SIG-M5 treated with dmso at 0.1 percent for 504 hours (cell line): ENCODE data around the gene SLC38A2.
"Not testable (repeated sequence)": the region's sequence is repeated elsewhere in the genome, so short reads cannot be mapped to it uniquely, and the experiment has no call there.

ENCODE experiments used
- DNase-seq: peaks from one replicate; lab custom pipeline; 2025; ENCODE audit not compliant: unreplicated experiment; lab: John Stamatoyannopoulos, UW

Gene SLC38A2

DNA sequence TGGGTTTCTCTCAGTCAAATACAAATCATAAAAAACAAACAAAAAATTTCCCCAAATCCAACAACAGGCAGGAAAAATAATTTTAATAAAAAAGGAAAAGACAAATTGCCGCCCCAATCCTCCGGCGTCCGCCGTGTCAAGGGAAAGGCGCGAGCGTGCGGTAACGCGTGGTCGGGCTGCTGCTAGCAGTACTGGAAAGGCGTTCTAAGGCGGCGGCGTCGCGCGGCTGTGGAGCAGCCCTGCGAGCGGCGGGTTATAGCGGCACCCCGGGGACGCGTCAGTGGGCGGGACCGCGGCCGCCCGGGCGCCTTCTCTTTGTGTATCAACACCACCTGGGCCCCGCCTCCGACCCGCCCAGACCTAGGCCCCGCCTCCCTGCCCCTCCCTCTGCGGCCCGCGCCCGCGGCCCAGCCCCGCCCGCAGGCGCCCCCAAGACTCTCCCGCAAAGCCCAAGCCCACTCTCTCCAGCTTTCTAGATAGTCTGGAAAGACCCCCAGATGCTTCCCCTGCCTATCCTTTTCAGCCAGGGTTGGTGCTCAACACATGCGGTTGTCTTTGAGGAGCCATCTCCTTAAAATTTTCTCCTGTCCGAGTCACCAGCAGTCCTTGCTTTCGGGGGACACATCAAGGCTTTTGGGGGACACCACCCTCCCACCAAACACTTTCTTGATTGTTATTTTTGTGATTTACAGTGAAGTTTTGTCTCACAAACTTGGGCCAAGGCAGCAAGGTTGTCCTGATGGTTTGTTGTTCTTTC lies at the start of gene SLC38A2:
Gene SLC38A2 (minus strand): TSS at position 230 of the 757 bp plus-strand sequence. CDS start 1,480 bp downstream, outside the sequence.
- DNase-seq = peak; percentile 90

DNA sequence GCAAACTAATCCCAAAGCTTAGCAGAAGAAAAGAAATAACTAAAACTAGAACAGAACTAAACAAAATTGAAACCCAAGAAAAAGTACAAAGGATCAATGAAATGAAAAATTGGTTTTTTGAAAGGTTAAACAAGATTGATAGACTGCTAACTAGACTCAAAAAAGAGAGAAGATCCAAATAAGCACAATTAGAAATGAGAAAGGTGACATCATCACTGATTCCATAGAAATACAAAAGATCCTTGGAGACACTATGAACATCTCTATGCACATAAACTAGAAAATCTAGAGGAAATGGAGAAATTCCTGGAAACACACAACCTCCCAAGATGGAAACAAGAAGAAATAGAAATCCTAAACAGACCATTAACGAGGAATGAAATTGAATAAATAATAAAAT lies 47.1 kb upstream of the SLC38A2 start:
- DNase-seq = no peak

DNA sequence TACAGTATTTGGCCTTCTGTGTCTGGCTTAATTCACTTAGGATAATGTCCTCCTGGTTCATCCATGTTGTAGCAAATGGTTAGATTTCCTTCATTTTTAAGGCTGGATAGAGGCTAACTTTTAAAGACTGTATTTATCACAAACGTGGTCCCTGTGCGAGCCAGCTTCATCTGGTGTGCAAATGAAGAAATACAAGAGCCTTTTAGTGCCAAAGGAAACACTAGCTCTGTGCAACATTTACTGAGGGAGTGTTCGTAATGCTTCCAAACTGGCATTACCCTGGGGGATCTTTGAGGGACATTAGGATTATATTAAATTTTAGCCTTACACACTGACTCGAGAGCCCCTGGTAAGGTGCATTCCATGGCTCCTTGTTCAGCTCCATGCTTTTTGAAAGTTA lies 43.0 kb upstream of the SLC38A2 start:
- no peak for DNase-seq

DNA sequence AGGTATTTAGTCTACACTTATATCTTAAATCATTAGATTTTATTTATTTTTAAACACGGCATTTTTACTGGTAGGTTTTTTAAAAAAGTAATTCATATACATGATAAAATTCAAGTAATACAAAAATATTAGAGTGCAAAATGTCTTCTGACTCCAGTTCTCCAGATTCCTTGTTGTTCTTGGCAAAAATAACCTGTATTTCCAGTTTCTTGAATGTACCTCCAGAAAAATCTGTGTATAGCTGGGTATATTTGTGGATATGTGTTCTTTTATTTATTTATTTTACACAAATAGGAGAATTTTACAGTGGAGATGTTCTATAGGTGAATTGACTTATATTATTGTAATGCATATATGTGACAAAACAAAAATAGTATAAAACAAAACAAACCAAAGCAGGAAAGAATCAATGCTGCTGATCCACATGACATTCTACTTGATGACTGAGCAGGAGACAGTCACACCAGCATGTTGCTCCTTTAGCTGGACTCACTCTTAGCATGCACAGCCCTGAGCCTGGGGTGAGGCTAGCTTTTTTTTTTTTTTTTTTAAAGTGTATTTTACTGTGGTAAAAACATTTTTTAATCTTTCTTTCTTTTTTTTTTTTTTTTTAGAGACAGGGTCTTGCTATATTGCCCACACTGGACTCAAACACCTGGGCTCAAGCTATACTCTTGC lies 42.2 kb upstream of the SLC38A2 start:
- DNase-seq = no peak

DNA sequence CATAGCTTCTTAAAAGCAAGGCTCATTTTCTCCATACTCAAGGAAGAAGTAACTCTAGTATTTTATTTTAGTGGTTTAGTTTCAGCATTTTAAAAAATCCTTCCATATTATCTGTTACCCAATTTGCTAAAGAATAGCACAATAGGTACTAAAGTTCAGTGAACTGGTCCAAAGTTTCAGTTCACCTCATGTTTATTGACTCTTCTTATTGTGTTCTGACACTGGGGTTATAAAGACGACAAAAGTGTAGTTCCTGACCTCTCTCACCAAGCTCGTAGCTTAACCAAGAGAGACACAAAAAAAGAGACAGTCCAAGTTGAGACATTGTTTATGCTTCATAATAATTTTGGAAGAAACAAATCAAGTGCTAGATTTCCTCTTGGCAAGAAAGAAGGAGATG lies 40.8 kb upstream of the SLC38A2 start:
- no peak for DNase-seq

DNA sequence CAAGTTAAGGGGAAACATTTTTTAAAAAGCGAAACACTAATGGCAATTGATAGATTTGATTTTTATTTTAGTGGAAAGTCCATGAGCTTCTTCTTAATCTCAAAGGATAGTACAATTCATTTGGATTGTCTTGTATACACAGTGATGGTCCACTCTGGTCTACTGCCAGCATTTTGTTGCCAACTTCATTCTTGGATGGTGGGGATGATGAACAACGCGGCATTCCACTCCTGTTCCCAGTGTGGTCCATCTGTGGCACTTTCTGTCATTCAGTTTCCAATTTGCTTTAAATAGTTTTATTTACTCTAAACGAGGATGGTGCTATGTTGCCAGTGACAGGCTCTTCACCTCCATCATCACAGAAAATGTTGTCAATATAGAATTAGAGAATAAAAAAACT lies 40.3 kb upstream of the SLC38A2 start:
- no peak for DNase-seq

DNA sequence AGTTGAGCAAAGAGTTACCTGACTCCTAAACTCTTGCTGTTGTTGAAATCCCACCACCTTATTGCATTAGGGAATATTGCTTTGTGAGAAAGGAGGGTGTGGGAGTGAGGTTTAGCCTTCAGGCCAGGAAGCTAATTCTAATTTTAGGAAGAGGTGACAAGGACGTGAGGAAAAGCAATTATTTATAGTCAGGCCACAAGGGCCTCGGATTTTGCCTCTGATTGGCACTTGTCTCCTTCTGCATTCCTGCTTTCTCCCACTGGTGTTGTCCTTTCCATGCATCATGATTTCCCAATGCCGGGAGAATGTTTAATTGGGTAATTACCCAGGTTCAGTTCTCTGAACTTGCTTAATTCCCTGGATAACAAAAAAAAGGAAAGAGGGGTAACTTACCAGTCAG lies 37.9 kb upstream of the SLC38A2 start:
- DNase-seq = no peak

DNA sequence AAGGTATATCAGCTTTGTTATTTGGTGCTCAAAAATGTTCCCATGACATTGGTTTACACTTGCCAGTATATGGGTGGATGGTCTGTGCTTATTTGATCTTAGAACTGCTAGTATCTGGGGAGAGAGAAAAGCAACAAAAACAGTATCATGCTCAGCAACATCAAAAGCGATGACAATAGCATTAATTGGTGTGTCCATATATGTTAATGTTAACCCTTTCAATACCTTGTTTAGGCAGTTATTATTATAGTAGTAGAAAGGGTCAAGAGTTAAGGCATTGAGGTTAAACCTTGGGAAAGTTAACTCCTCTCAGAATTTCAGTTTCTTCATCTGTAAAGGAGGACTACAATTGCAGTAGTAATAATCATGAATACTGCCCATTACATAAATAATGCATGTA lies 37.4 kb upstream of the SLC38A2 start:
- DNase-seq = no peak

DNA sequence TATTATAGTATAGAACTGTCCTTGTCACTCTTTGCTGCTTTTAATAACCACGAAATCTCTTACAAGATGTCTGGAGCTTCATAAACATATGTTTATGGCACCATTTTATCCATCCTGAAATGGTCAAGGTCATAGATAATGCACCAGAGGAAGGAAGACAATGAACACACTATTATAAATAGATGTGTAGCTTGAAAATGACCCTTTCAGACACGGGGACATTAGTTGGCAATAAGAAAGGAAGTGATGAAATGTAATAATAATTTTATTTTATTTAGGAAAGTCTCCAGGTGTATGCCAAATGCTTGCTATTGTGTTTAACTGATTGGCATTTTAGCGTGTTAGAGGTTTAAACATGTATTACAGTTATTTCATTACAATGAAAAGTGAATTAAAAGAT lies 36.8 kb upstream of the SLC38A2 start:
- no peak for DNase-seq

DNA sequence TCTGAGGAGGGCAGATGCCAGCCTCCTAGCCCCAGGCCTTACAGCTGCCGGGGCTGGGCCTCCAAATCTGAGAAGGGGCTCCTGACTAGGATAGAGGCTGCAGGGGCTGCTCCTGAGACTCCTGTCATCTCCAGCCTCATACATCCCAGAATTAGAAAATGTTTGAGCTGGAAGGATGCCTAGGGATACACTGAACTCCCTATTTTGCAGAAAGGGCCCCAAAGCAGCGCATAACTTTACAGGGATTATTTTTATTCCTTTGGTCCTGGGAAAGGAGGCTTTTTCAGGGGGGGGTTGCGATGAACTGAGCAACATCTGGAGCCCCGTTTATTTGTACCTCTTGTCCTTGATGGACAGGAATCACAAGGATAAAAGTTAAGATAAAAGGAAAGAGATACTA lies 35.9 kb upstream of the SLC38A2 start:
- DNase-seq = no peak

DNA sequence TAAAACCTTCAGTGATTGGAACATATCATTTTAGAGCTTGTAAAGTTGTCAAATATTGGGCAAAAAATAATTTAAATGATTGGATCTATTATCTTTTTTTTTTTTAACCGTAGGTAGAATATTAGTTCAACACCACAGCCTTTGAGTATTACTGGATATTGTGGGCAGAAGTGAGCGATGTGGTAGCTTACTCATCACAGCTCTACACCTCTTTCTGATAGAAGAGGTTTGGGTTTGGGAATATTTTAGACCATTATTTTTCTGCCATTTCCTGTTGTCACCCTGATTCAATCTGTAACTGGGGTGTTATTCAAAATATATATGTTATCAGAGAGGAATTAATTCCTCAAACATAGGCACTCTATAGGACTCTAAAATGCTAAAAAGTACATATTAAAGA lies 34.8 kb upstream of the SLC38A2 start:
- DNase-seq = no peak

DNA sequence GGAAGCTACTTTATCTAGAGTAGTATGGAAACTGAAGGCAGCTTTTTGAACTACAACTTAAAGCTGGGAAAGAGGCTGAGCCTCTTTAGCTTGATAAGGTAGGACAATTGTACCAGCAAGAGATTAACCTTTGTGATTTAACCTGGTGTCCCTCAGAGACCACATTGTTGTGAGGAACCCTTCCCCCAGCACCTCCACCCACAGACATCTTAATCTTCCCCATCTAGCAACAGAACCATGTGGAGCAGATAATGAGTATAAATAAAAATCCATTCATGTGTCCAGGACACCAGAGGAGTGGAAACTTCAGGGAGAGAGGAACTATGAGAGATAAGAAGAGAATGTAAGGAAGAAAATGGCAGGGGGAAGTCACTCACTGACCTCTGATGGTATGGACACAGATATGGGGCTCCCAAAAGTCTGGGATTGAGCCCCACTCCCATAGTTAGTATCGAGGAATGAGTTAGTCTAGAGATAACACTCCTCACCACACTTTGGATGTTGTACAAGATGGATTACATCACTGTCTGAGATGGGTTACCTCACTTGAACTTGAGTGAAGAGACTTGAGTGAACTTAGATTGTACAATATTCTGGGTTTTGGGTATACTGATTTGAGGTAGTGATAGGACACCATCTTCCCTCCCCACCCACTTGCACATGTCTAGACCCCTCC lies 33.9 kb upstream of the SLC38A2 start:
- DNase-seq = no peak

DNA sequence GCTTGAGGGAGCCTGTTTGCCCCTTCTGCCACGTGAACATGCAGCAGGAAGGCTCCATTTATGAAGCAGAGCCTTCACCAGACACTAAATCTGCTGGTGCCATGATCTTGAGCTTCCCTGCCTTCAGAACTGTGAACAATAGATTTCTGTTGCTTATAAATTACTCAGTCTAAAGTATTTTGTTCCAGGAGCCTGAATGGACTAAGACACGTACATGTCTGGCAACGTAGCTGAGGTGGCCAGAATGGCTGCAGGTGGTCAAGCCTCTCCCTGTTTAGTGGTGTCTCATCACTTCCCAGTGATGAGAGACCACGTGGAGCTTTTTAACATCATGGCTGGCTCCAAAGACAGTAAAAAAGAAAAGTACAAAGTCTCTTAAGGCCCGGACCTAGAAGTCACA lies 32.2 kb upstream of the SLC38A2 start:
- no peak for DNase-seq

DNA sequence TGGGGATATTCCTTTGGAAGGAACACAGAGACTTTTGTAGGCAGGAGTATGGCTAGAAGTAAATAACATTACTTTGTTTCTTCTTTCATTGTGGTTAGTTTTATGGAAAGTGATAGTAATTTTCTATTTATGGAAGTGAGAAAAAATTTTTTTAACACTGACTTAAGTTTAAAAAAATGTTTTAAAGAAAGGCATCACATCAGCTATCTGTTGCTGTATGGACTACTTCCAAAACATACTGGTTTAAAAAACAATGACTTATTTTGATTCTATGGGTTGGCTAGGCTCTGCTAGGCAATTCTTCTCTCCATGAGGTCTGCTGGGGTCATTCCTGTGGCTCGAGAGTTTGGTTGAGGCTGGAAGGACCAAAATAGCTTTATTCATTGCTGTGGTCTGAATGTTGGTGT lies 31.7 kb upstream of the SLC38A2 start:
- DNase-seq = no peak

DNA sequence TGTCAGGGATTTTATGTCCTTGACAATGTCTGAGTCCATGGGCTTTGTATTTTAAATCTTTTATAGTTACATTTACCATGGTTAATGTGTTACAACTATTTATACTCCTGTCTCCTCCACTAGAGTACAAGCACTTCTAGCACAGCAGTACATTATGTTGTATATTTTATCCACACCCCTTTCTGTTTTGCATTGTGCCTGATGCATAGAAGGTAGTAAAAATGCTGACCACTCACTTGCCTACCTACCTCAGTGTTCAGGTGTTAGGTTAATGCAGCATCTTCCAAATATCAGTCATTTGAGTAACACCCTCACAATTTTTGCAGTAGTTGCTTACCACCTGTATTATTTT lies 31.1 kb upstream of the SLC38A2 start:
- DNase-seq = no peak

DNA sequence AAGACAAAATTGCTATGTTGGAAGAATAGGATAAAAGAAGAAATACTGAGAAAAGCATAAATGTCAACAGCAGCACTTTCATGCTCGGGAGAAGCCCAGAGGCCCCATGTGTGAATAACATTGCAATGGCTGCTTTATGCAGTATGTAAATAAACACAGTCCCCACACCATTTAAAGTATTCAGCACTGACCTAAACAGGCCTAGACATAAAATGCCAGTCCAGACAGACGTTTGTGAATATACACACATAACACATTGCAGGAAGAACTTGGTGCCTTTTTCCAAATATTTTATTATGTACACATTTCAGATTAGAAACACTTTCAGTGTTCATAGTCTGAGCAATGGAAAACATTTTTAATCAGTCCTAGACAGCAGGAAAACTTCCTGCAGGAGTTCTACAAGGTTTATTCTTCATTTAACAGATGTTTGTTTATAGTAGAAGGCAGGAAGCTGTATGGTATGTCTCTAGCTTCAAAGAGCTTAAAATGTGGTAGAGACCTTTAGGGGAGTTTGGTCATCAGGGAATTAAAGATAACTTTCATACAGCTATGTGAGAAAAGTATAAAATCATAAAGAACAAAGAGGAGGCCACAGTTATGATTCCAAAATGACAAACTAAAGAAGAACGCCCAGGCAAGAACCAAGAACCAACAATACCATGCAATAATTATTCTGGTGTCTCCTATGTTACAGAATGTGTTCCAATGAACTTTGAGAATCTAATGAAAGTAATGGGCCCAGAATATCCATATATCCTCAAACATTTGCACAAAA lies 30.6 kb upstream of the SLC38A2 start:
- no peak for DNase-seq

DNA sequence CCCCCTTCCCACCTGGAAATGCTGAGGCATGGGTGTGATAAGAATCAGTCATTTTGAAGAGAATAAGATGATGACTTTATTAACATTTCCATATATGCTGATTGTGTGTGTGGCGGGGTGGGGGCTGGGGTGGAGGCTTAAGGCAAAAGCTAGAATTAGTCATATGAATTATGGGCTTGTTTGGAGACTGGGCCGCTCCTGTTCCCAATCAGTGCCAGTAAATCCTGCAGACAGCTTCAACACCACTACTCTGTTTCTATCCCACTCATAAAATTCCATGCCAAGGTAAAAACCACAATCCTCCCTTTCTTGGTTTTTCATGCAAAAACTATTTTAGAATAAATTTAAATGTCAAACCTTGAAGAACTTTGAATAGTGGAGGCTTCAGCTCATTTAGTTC lies 29.9 kb upstream of the SLC38A2 start:
- DNase-seq = no peak

DNA sequence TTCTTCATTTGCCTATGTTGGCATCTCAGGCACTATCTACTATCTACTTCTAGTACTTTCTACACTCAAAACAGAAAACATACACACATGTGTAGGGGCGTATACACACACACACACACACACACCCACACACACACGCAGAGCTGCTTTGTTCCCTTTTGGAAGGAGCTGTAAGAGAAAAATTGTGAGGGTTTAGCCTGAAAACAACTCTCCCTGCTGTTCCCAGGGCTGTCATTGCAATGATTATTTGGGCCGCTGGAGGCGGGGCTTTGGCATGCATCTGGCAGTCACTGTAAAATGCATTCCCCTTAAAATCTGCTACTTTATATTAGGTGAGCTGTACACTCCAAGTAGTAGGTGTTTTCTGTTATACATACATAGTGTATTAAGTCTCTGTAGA lies 29.1 kb upstream of the SLC38A2 start:
- no peak for DNase-seq

DNA sequence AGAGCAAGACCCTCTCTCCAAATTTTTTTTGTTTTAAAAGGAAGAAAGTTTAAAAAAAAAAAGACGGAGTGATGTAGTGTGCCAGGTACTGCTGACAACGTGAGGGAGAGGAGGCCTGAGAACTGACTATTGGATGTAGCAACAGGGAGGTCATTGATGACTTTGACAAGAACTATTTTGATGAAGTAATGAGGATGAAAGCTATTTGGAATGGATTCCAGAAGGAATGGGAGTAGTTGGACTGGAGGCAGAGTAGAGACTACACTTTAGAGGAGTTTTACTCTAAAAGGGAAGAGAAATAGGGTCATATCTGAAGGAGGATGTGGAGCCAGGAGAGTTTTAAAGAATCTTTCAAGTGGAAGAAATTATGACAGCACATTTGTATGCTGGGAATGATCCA lies 27.8 kb upstream of the SLC38A2 start:
- no peak for DNase-seq

DNA sequence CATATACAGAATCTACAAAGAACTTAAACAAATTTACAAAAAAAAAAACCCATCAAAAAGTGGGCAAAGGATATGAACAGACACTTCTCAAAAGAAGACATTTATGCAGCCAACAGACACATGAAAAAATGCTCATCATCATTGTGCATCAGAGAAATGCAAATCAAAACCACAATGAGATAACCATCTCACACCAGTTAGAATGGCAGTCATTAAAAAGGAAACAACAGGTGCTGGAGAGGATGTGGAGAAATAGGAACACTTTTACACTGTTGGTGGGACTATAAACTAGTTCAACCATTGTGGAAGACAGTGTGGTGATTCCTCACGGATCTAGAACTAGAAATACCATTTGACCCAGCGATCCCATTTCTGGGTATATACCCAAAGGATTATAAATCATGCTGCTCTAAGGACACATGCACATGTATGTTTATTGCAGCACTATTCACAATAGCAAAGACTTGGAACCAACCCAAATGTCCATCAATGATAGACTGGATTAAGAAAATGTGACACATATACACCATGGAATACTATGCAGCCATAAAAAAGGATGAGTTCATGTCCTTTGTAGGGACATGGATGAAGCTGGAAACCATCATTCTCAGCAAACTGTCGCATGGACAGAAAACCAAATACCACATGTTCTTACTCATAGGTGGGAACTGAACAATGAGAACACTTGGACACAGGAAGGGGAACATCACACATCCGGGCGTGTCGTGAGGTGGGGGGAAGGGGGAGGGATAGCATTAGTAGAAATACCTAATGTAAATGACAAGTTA lies 27.1 kb upstream of the SLC38A2 start:
- DNase-seq = not testable (repeated sequence)

DNA sequence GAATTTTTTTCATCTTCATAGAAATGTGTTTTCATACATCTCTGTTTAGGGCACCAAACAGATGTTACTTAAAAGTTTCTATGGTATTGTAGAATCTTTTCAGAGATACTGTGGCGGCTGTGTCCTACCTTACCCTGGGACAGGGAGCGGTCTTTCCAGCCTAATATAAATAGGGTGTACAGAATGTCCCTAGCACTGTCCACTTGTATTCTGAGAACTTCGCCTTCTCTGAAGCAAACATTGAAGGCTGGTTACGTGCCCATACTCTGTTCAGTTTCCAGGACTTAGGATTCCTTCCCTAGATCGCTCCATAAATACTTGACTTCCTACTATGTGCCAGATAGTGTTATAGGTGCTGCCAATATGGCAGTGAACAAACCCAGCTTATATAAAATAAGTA lies 24.3 kb upstream of the SLC38A2 start:
- DNase-seq = no peak
